Right hindlimb (tissue), 1 donor: ENCODE results near the gene WASF2.
A peak's percentile ranks its signal among the peaks of the same experiment; 100 is the strongest.

Source experiments
- DNase-seq: peaks from one replicate; pipeline ENCODE4 v3.0.0-alpha.2; 2018

The WASF2 gene

GRCh38 chr1:27372022-27372807 lies 117.8 kb downstream of the WASF2 start:
- no peak for DNase-seq

GRCh38 chr1:27368869-27369582 lies 120.9 kb downstream of the WASF2 start:
- peak; percentile 13 for DNase-seq

DNA sequence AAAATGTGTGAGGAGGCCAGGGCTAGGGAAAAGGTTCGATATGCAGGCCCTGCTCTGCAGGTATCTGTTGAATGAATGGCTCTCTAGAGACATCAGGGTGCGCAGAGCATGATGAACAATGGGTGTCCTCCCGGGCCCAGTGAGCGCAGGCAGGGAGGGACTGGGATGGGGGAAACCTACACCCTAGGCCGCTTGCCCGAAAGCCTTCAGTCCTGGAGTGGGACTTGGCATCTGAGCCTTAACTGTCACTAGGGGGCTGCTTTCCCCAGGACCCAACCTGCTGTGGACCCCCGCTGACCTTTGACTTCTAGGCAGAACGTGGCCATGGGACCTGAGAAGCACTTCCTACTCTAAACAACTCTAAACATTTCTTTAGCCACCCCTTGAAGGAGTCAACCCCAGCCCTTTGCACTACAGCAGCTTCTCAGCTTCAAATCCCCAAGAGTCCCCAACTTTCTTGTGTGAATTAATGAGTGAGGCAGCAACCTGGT lies 122.8 kb downstream of the WASF2 start:
- peak; percentile 10 for DNase-seq

- peak; percentile 86 for DNase-seq
Observed at GRCh38 chr1:27366411-27367159, 123.4 kb downstream of the WASF2 start, which contains the start of gene MAP3K6. Gene MAP3K6, minus strand, starts transcription at chr1:27366961. Its CDS starts 364 bp downstream, at chr1:27366597.

GRCh38 chr1:27366113-27366410 lies 123.9 kb downstream of the WASF2 start:
- DNase-seq = peak; percentile 89

- DNase-seq = peak; percentile 94
Observed at GRCh38 chr1:27365372-27366112, 124.4 kb downstream of the WASF2 start.

DNA sequence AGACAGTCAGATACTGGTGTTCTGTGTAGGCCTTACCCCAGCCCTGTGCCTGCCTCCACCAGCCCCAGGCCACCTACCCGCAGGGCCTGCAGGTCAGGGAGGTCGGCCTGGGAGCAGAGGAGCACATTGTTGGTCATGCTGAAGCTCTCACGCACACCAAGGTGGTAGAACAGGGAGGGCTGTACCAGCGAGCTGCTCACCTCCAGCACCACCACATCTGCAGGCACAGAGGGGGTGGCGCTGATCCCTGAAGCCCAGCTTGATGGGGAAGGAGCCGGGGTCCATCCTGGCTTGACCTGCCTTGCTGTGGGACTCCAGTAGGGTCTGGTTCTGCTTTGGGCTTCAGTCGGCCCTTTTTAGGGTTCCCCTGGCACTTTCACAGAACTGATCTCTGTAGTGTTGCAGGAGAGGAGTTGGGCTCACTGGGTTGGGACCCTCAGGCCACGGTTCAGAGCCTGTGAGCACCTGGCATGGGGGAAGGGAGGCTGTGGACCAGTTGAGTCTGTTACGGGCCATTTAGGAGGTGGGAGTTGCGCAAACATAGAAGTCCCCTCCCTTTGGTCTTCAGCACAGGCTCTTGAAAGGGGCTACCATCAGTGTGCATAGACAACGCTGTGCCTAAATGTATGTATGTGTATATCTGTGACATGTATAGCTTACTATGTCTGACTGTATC lies 125.1 kb downstream of the WASF2 start:
- DNase-seq = peak; percentile 24

- peak; percentile 19 for DNase-seq
Observed at GRCh38 chr1:27363766-27364695, 125.9 kb downstream of the WASF2 start.

- peak; percentile 21 for DNase-seq
Observed at GRCh38 chr1:27361553-27361952, 128.4 kb downstream of the WASF2 start.

DNA sequence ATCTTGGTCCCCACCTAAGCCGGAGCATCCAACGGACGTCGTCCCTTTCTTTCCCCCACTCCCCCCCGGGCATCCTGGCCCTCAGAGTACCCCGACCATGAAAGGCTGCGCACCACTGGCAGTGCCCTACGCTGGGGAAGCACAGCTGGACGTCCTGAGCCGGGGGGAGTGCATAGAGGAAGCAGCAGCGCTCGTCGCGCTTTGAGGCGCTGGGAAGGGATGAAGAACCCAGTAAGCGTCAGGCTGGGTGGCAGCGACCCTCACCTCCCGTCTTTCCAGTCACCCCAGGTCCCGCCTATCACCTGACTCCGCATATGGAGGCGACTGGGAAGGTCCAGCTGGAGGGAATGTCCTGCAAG lies 128.9 kb downstream of the WASF2 start:
- no peak for DNase-seq

DNA sequence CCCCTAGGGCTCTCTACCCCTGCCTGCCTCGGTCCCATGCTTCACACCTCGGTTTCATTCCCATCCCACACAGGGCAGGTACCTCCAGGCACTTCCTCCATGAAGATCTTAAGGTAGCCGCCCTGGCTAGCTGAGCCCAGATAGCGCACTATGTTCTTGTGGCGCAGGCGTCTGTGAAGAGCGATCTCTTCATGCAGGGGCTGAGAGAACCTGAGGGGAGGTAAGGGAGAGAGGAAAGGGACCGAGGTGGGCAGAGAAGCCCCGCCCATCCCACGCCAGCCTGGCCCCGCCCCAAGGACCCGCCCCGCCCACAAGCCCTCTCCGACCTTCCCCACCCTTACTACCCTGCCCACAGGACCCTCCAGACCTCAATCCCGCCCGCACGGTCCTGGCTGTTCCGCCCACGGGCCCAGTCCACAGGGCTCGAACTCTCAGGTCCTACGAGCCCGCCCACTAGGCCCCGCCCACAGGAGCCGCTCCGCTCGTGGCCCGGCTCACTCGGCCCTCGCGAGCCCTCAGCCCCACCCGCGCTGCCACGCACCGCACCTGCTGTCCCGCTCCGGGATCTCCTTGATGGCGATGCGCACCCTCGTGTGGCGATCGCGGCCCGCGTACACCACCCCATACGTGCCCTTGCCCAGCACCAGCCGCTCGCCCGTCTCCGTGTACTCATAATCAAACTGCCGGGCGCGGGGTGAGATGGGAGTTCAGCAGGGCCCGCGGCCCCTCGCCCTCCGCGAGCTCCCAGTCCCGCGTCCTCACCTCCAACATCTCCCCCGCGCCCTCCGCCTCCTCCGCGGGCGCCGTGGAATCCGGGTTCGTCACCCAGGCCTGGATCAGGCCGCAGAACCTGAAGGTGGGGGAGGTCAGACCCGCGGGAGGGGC lies 129.6 kb downstream of the WASF2 start:
- no peak for DNase-seq

DNA sequence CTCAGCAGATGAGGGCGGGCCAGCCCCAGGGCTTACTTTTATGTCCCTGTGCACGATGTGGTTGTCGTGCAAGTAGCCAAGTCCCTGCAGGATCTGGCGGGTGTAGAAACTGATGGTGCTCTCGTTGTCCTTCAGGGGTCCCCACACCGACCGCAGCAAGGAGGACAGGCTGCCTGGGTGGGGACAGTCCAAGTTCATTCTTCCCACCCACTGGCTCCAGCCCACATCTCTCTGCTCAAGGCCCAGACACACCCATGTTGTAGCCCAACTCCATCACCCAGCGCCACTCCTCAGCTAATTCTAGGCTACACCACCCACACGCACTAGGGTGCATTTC lies 130.2 kb downstream of the WASF2 start:
- DNase-seq = no peak

GRCh38 chr1:27358928-27359313 lies 131.0 kb downstream of the WASF2 start:
- no peak for DNase-seq

- no peak for DNase-seq
Observed at GRCh38 chr1:27358038-27358927, 131.7 kb downstream of the WASF2 start.

GRCh38 chr1:27357281-27358037 lies 132.5 kb downstream of the WASF2 start:
- DNase-seq = peak; percentile 86

DNA sequence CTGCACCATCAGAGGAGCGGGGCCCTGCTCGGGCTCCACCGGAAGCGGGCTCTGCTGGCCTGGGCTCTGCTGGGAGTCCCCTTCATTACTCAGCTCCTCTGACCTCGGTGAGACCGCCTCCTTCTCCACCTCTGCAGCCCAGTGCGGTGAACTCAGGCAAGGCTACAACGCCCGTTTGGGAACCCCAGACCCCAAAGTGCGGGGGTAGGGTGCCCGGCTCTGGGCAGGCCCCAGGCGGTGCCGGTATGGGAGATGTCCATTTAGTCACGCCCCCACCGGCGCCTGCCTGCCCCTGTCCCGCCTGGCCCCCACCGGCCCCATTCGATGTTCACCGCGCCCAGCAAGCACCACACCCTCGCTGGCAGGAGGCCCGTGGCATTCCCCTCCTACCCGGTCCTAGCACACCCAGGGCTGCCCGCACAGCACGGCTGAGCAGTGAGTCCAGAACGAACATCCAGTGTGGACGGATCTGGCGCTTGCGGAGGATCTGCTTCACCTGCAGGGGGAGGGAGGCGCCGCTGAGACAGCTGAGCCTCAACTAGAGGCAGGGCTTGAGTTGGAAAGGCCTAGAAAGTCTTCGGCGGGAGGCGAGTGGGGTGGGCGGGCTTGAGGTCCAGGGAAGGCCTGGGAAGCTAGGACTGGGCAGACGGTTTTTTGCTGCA lies 133.2 kb downstream of the WASF2 start:
- no peak for DNase-seq

DNA sequence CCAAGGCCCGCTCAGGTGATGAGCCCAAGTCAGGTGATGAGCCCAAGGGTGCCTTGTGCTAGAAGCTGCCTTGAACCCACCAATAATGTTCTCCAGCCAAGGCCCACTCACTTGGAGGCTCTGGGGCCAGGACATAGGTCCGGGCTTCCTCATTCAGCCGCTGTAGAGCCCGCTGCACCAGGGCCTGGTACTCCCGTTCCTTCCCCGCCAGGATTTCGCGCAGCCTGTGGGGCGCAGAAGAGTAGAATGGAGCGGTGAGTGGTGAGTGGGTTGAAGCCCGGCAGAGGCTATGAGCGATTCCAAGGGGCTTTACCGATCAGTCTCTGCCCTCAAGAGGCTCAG lies 133.7 kb downstream of the WASF2 start:
- no peak for DNase-seq

DNA sequence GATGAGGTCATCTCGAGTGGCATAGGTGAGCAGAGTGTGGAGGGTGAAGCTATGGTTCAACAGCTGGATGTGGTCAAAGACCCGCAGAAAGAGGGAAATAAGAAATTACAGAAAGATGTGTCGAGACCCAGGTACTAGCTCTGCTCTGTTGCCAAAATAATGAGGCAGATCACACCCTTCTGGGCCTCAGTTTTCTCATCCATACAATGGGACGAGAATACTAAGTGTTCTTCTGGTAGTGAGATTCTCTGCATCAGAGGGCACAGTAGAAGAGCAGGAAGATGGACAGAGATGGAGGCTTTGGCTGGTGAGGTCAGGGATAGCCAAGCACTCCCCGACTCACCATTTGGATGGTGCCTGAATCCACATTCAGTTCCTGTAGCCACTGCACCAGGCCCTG lies 134.3 kb downstream of the WASF2 start:
- no peak for DNase-seq
